Endothelial cell of umbilical vein (primary cell): ENCODE results near the gene EDC3. TPM values are rescaled to one million over a fixed set of nuclear protein-coding genes. Genes with fewer than 3 reads are reported as not detected.

Experiments used
- BruUV-seq: library from RNA; stranded (reverse); fragments of 400-500 nt; replicated peaks from 2 replicates; lab custom pipeline; 2021; lab: Mats Ljungman, UMichigan
- CTCF ChIA-PET: fragments of 300-600, 350-600 bp; sonication (Branson Sonifier 250); formaldehyde crosslinking; loops from one replicate; lab custom pipeline; 2021; ENCODE audit warnings: antibody characterized with exemption, inconsistent platforms; lab: Charles Lee
- POLR2A ChIA-PET: fragments of 300-600, 350-600 bp; sonication (Branson Sonifier 250); formaldehyde crosslinking; loops from one replicate; lab custom pipeline; 2021; ENCODE audit warnings: antibody characterized with exemption, inconsistent platforms; lab: Charles Lee
- DNase-seq: peaks from one replicate; pipeline ENCODE4 v3.0.0-alpha.2; 2011; ENCODE audit warnings: low read depth, low spot score
- FAIRE-seq: peaks from 2 replicates; lab custom pipeline; 2011; peaks lifted over from hg19 to GRCh38; lab: Jason Lieb, UNC
- H2AFZ ChIP-seq: 2 replicates; pipeline ENCODE4 v1.6.0; 2012; ENCODE audit warnings: low read depth, low read length, control low read depth, inconsistent platforms
- H3K27ac ChIP-seq: 2 replicates; pipeline ENCODE4 v1.5.1; 2011; ENCODE audit warnings: low read depth, mild to moderate bottlenecking, control low read depth, low read length, moderate library complexity; ENCODE audit not compliant: insufficient read depth
- H3K27me3 ChIP-seq, 2 experiments: 2 replicates each; pipeline versions ENCODE4 v1.6.0 to v1.6.1; 2011; ENCODE audit warnings: low read length in 2 of 2, mixed read lengths in 1 of 2; ENCODE audit not compliant: control insufficient read depth in 2 of 2, insufficient read depth in 2 of 2
- H3K36me3 ChIP-seq, 2 experiments: 2 replicates in 1 of 2; 3 replicates in 1 of 2; pipeline ENCODE4 v1.5.1; 2011; ENCODE audit warnings: low read length in 2 of 2, mild to moderate bottlenecking in 1 of 2, moderate library complexity in 1 of 2; ENCODE audit not compliant: control insufficient read depth in 2 of 2, insufficient read depth in 2 of 2; ENCODE audit errors: extremely low read depth in 1 of 2
- H3K4me1 ChIP-seq: 3 replicates; pipeline ENCODE4 v1.5.1; 2011; ENCODE audit warnings: mild to moderate bottlenecking, low read length; ENCODE audit not compliant: control insufficient read depth, insufficient read depth; ENCODE audit errors: extremely low read depth
- H3K4me2 ChIP-seq: 2 replicates; pipeline ENCODE4 v1.6.1; 2011; ENCODE audit warnings: low read length, control low read depth, mixed read lengths; ENCODE audit not compliant: insufficient read depth
- H3K4me3 ChIP-seq, 3 experiments: fragments of 200-600 bp in 1 of 3; sonication (generic), shearing (Covaris generic) in 1 of 3; replicated peaks in 1 of 3; 2 replicates each; pipeline ENCODE4 v1.5.1; 2011 to 2016; ENCODE audit warnings: control low read depth in 3 of 3, low read length in 3 of 3, mild to moderate bottlenecking in 2 of 3, inconsistent platforms in 1 of 3, low read depth in 1 of 3, moderate library complexity in 1 of 3; ENCODE audit not compliant: insufficient read depth in 1 of 3
- H3K79me2 ChIP-seq: 2 replicates; pipeline ENCODE4 v1.6.0; 2012; ENCODE audit warnings: low read length, inconsistent platforms; ENCODE audit not compliant: control insufficient read depth, insufficient read depth
- H3K9ac ChIP-seq: replicated peaks from 2 replicates; pipeline ENCODE3; 2011; ENCODE audit warnings: low read length, control low read depth; ENCODE audit not compliant: insufficient read depth; ENCODE audit errors: extremely low read depth
- H3K9me1 ChIP-seq: replicated peaks from 3 replicates; pipeline ENCODE4 v1.6.0; 2011; ENCODE audit warnings: mild to moderate bottlenecking, low read length; ENCODE audit not compliant: control insufficient read depth, insufficient read depth; ENCODE audit errors: extremely low read depth
- H3K9me3 ChIP-seq: replicated peaks from 2 replicates; pipeline ENCODE4 v1.5.1; 2012; ENCODE audit warnings: low read length, inconsistent platforms; ENCODE audit not compliant: control insufficient read depth, insufficient read depth
- H4K20me1 ChIP-seq: replicated peaks from 2 replicates; pipeline ENCODE3; 2011; ENCODE audit warnings: mild to moderate bottlenecking, low read length; ENCODE audit not compliant: control insufficient read depth, insufficient read depth; ENCODE audit errors: extremely low read depth
- CTCF ChIP-seq, 2 donors: IDR thresholded peaks; 1 replicate in 1 of 2; 2 replicates in 1 of 2; pipeline ENCODE4 v1.5.1; 2011; ENCODE audit warnings: low read length in 2 of 2, mild to moderate bottlenecking in 2 of 2, moderate library complexity in 2 of 2, control low read depth in 1 of 2, inconsistent platforms in 1 of 2, low read depth in 1 of 2; ENCODE audit not compliant: insufficient read depth in 1 of 2; ENCODE audit errors: extremely low read depth in 1 of 2
- EZH2 ChIP-seq: IDR thresholded peaks from 2 replicates; pipeline ENCODE4 v1.6.1; 2012; ENCODE audit warnings: borderline replicate concordance, low read depth, mild to moderate bottlenecking, moderate library complexity, low read length, inconsistent platforms; ENCODE audit not compliant: severe bottlenecking
- FOS ChIP-seq: IDR thresholded peaks from 2 replicates; pipeline ENCODE4 v1.6.1; 2011; ENCODE audit warnings: mild to moderate bottlenecking, low read length, moderate library complexity, borderline replicate concordance; ENCODE audit not compliant: insufficient read depth
- GATA2 ChIP-seq: IDR thresholded peaks from 2 replicates; pipeline ENCODE4 v1.7.0; 2011; ENCODE audit warnings: low read depth, mild to moderate bottlenecking, moderate library complexity, mixed read lengths, low read length; ENCODE audit not compliant: insufficient read length, insufficient read depth
- JUN ChIP-seq: IDR thresholded peaks from 2 replicates; pipeline ENCODE4 v1.6.1; 2011; ENCODE audit warnings: borderline replicate concordance, low read depth; ENCODE audit not compliant: insufficient read length, insufficient read depth
- MAX ChIP-seq: IDR thresholded peaks from 2 replicates; pipeline ENCODE4 v1.6.1; 2011; ENCODE audit not compliant: insufficient read depth, insufficient read length
- MYC ChIP-seq: IDR thresholded peaks from one replicate; pipeline ENCODE4 v1.6.1; 2011; ENCODE audit warnings: mild to moderate bottlenecking, low read depth, low read length
- POLR2A ChIP-seq: IDR thresholded peaks from 2 replicates; pipeline ENCODE4 v1.6.1; 2012; ENCODE audit warnings: low read depth, mild to moderate bottlenecking, control low read depth, low read length
- POLR2AphosphoS5 ChIP-seq: IDR thresholded peaks from 2 replicates; pipeline ENCODE4 v1.6.1; 2012; ENCODE audit warnings: low read depth, mild to moderate bottlenecking, control low read depth, low read length, moderate library complexity; ENCODE audit not compliant: insufficient read depth
- dilution Hi-C: fragments of 300-500 bp; cut with MboI; formaldehyde crosslinking; loops from one replicate; pipeline ENCODE4 v1.15.0; 2019; ENCODE audit warnings: low sequenced_read_pairs; ENCODE audit not compliant: extremely low pct_ligation_motif_present
- intact Hi-C: fragments of 100-400 bp; cut with micrococcal nuclease; formaldehyde crosslinking; loops from one replicate; pipeline ENCODE4 v1.10.0; 2022
- polyA plus RNA-seq, 4 experiments: library from polyadenylated mRNA; depleted of rRNA in 3 of 4; stranded (reverse) in 3 of 4; unstranded in 1 of 4; fragments of >200 nt; gene quantifications; 2 replicates each; pipeline versions ENCODE4 v1.2.1 to v1.2.3, GENCODE V29; 2011 to 2012; ENCODE audit warnings: missing spikeins in 1 of 4
- total RNA-seq: library from RNA; stranded (reverse); gene quantifications from 2 replicates; pipeline ENCODE4 v1.2.3, GENCODE V29; 2021

Gene EDC3
- total and polyA plus RNA-seq, 2 donors (not counting 3 experiments of a cell fraction or from before 2014, with no cell fraction given) = 55.9 to 56.5 TPM

- Histone ChIP-seq H3K79me2 (no peaks in the 10 kb centered on the region), H3K9me1 (no peaks in the 10 kb centered on the region), H3K9ac (no peak overlapping the region), H3K27me3 (peaks cover 3 to 8% of the 10 kb centered on the region in 2 experiments), H3K27ac (no peak overlapping the region), H3K4me2 (no peak overlapping the region), H4K20me1 (no peaks in the 10 kb centered on the region), H3K9me3 (no peaks in the 10 kb centered on the region), H3K4me1 (no peaks in the 10 kb centered on the region), H3K4me3 (no peak overlapping the region), H3K36me3 (no peaks in the 10 kb centered on the region), H2AFZ (no peak overlapping the region)
- dilution Hi-C loops = no loop called here
- intact Hi-C loops = no loop called here
- CTCF ChIA-PET = interaction anchor here (0.7 kb wide), 1 partner anchor 98 kb away, joined by 3 read pairs; no protein-coding TSS in a partner anchor
- BruUV-seq = no TSS peak
- TF ChIP-seq FOS = no peak
- TF ChIP-seq MAX = no peak
- no peak for TF ChIP-seq GATA2
- no peak for TF ChIP-seq POLR2AphosphoS5
- no peak for TF ChIP-seq EZH2
- TF ChIP-seq MYC = no peak
- TF ChIP-seq JUN = no peak
- no peak for TF ChIP-seq CTCF (IDR thresholded peaks at IDR 0.05; ENCODE audit: extremely low read depth in 1 of 2, insufficient read depth in 1 of 2, low read depth in 1 of 2, low read length in 2 of 2)
- TF ChIP-seq POLR2A = no peak
- DNase-seq (no peak), FAIRE-seq (no peak)
- POLR2A ChIA-PET = no interaction called here
Observed at GRCh38 chr15:74732846-74733245, 37.0 kb upstream of the EDC3 start.
